Sigmoid colon (tissue), 7 donors: ENCODE data around the gene LDLRAD4. TPM values are rescaled to one million over a fixed set of nuclear protein-coding genes. Genes with fewer than 3 reads are reported as not detected.

Experiments
- DNase-seq: peaks from one replicate; pipeline ENCODE4 v3.0.0-alpha.2; 2019
- H3K27ac ChIP-seq, 4 donors: fragments of 200-600 bp; sonication (generic); one replicate each; pipeline ENCODE4 v1.5.1; 2016 to 2019; ENCODE audit warnings: mild to moderate bottlenecking in 1 of 4
- H3K27me3 ChIP-seq, 3 donors: fragments of 200-600 bp; sonication (generic); one replicate each; pipeline ENCODE4 v1.5.1; 2019; ENCODE audit warnings: mild to moderate bottlenecking in 1 of 3
- H3K36me3 ChIP-seq, 4 donors: fragments of 200-600 bp; sonication (generic); one replicate each; pipeline ENCODE4 v1.5.1; 2016 to 2019
- H3K4me1 ChIP-seq, 4 donors: fragments of 200-600 bp; sonication (generic); one replicate each; pipeline ENCODE4 v1.5.1; 2017 to 2019
- H3K4me3 ChIP-seq, 4 donors: fragments of 200-600 bp; sonication (generic); one replicate each; pipeline ENCODE4 v1.5.1; 2017 to 2019; ENCODE audit warnings: mild to moderate bottlenecking in 2 of 4, moderate library complexity in 1 of 4
- H3K9me3 ChIP-seq, 4 donors: fragments of 200-600 bp in 3 of 4; sonication (generic) in 3 of 4; one replicate each; pipeline versions ENCODE4 v1.5.1 to v1.6.1; 2013 to 2019
- CTCF ChIP-seq, 4 experiments: fragments of 450-650 bp in 3 of 4; fragments of 200-600 bp in 1 of 4; IDR thresholded peaks; one replicate each; pipeline ENCODE4 v1.5.1; 2016 to 2019; ENCODE audit warnings: antibody characterized with exemption in 4 of 4, mild to moderate bottlenecking in 3 of 4, moderate library complexity in 2 of 4
- EP300 ChIP-seq, 4 donors: sonication (generic); formaldehyde crosslinking; IDR thresholded peaks; one replicate each; pipeline ENCODE4 v1.6.1; 2017; ENCODE audit warnings: antibody characterized with exemption in 4 of 4
- POLR2A ChIP-seq, 2 donors: fragments of 450-650 bp; IDR thresholded peaks; one replicate each; pipeline ENCODE4 v1.6.1; 2016; ENCODE audit warnings: antibody characterized with exemption in 2 of 2, mild to moderate bottlenecking in 2 of 2, moderate library complexity in 2 of 2
- POLR2AphosphoS5 ChIP-seq, 4 donors: sonication (generic); formaldehyde crosslinking; IDR thresholded peaks; one replicate each; pipeline ENCODE4 v1.6.1; 2017; ENCODE audit warnings: antibody characterized with exemption in 4 of 4
- WGBS, 2 donors: extraction: QIAGEN DNeasy Blood & Tissue Kit; methylation state at CpG; one replicate each; pipeline ENCODE4 v1.1.7; 2013; 5-methylcytosine and 5-hydroxymethylcytosine counted together
- intact Hi-C: fragments of 100-400 bp; cut with DNase I; formaldehyde crosslinking; loops from one replicate; pipeline ENCODE4 v1.15.1; 2023
- polyA plus RNA-seq, 3 donors: library from polyadenylated mRNA; stranded (reverse); fragments of 200-250 nt; gene quantifications; one replicate each; pipeline ENCODE4 v1.2.3, GENCODE V29; 2013
- total RNA-seq, 4 donors: library from RNA; depleted of rRNA; stranded (reverse); fragments of >200 nt; gene quantifications; one replicate each; pipeline ENCODE4 v1.1.0, GENCODE V29; 2016
- donor health status: healthy with polysubstance abuse.
- donor health status: Bipolar disorder and iron deficiency.
- donor health status: healthy.

Gene LDLRAD4
- total and polyA plus RNA-seq, 7 donors = 1.2 to 28.2 (median 17.2) TPM

GRCh38 chr18:13198701-13199100, 19.9 kb upstream of the LDLRAD4 start:
- Histone ChIP-seq H3K27me3 (no peaks in the 10 kb centered on the region), H3K27ac (no peak overlapping the region), H3K36me3 (no peaks in the 10 kb centered on the region), H3K4me3 (no peak overlapping the region), H3K4me1 (no peaks in the 10 kb centered on the region), H3K9me3 (peaks cover 0 to 13% (median 5%) of the 10 kb centered on the region in 4 donors)
- TF ChIP-seq POLR2A (IDR thresholded peaks at IDR 0.05) = no peak
- no peak for TF ChIP-seq EP300 (IDR thresholded peaks at IDR 0.05)
- no peak for TF ChIP-seq POLR2AphosphoS5 (IDR thresholded peaks at IDR 0.05)
- TF ChIP-seq CTCF (IDR thresholded peaks at IDR 0.05) = no peak
- WGBS, 2 donors = 92 to 94% methylated on average over 2 of the region's 2 CpGs
- intact Hi-C loops = no loop called here
- DNase-seq = no peak

GRCh38 chr18:13199169-13199568, 19.4 kb upstream of the LDLRAD4 start:
- no peak for DNase-seq
- WGBS, 2 donors = 78 to 92% methylated on average over 3 of the region's 3 CpGs
- Histone ChIP-seq H3K9me3 (peaks cover 0 to 13% (median 5%) of the 10 kb centered on the region in 4 donors), H3K4me1 (no peaks in the 10 kb centered on the region), H3K36me3 (no peaks in the 10 kb centered on the region), H3K27me3 (no peaks in the 10 kb centered on the region), H3K4me3 (no peak overlapping the region), H3K27ac (no peak overlapping the region)
- TF ChIP-seq EP300 (IDR thresholded peaks at IDR 0.05) = no peak
- TF ChIP-seq POLR2A (IDR thresholded peaks at IDR 0.05) = no peak
- TF ChIP-seq POLR2AphosphoS5 (IDR thresholded peaks at IDR 0.05) = no peak
- TF ChIP-seq CTCF (IDR thresholded peaks at IDR 0.05) = no peak
- intact Hi-C loops = no loop called here

GRCh38 chr18:13201292-13201691, 17.3 kb upstream of the LDLRAD4 start:
- H3K9me3 ChIP-seq = peaks cover 0 to 13% (median 5%) of the 10 kb centered on the region in 4 donors
- TF ChIP-seq POLR2AphosphoS5 (IDR thresholded peaks at IDR 0.05) (no peak), EP300 (IDR thresholded peaks at IDR 0.05) (no peak), POLR2A (IDR thresholded peaks at IDR 0.05) (no peak), CTCF (IDR thresholded peaks at IDR 0.05) (no peak)
- no peak overlapping the region for H3K27ac ChIP-seq
- no peak overlapping the region for H3K4me3 ChIP-seq
- DNase-seq = no peak
- H3K27me3 ChIP-seq = no peaks in the 10 kb centered on the region
- no peaks in the 10 kb centered on the region for H3K36me3 ChIP-seq
- intact Hi-C loops = no loop called here
- 90 to 91% methylated on average over 3 of the region's 3 CpGs for WGBS, 2 donors
- no peaks in the 10 kb centered on the region for H3K4me1 ChIP-seq

- Histone ChIP-seq H3K27ac (no peak overlapping the region), H3K4me3 (no peak overlapping the region), H3K9me3 (peaks cover 0 to 13% (median 5%) of the 10 kb centered on the region in 4 donors), H3K36me3 (no peaks in the 10 kb centered on the region), H3K27me3 (no peaks in the 10 kb centered on the region), H3K4me1 (no peaks in the 10 kb centered on the region)
- intact Hi-C loops = no loop called here
- TF ChIP-seq POLR2AphosphoS5 (IDR thresholded peaks at IDR 0.05) (no peak), POLR2A (IDR thresholded peaks at IDR 0.05) (no peak), EP300 (IDR thresholded peaks at IDR 0.05) (no peak), CTCF (IDR thresholded peaks at IDR 0.05) (no peak)
- WGBS, 2 donors = 57 to 85% methylated on average over 8 of the region's 8 CpGs
- no peak for DNase-seq
Measured at GRCh38 chr18:13202571-13202970, 16.0 kb upstream of the LDLRAD4 start.

- Histone ChIP-seq H3K4me1 (no peaks in the 10 kb centered on the region), H3K4me3 (no peak overlapping the region), H3K36me3 (no peaks in the 10 kb centered on the region), H3K27me3 (no peaks in the 10 kb centered on the region), H3K9me3 (no peaks in the 10 kb centered on the region), H3K27ac (no peak overlapping the region)
- intact Hi-C loops = no loop called here
- TF ChIP-seq CTCF (IDR thresholded peaks at IDR 0.05) (no peak), POLR2AphosphoS5 (IDR thresholded peaks at IDR 0.05) (no peak), EP300 (IDR thresholded peaks at IDR 0.05) (no peak), POLR2A (IDR thresholded peaks at IDR 0.05) (no peak)
- WGBS, 2 donors = 87 to 89% methylated on average over 6 of the region's 6 CpGs
- DNase-seq = no peak
Measured at GRCh38 chr18:13206301-13206700, 12.3 kb upstream of the LDLRAD4 start.
